Endodermal cell (in vitro differentiated cells): ENCODE results near the gene LDLRAD4. TPM values are rescaled to one million over a fixed set of nuclear protein-coding genes. Genes with fewer than 3 reads are reported as not detected.
A peak's percentile ranks its signal among the peaks of the same experiment; 100 is the strongest.

ENCODE experiments used
- DNase-seq: peaks from one replicate; pipeline ENCODE4 v3.0.0-alpha.2; 2017
- H3K27ac ChIP-seq: 2 replicates; pipeline ENCODE4 v1.5.1; 2013; ENCODE audit warnings: mild to moderate bottlenecking, low read depth, low read length, moderate library complexity
- H3K27me3 ChIP-seq: 2 replicates; pipeline ENCODE4 v1.6.1; 2013; ENCODE audit warnings: mild to moderate bottlenecking, low read length, moderate library complexity; ENCODE audit not compliant: insufficient read depth, control insufficient read depth, poor library complexity, severe bottlenecking
- H3K36me3 ChIP-seq: 2 replicates; pipeline ENCODE4 v1.7.0; 2013; ENCODE audit warnings: mild to moderate bottlenecking, low read length, moderate library complexity; ENCODE audit not compliant: control insufficient read depth, insufficient read depth
- H3K4me1 ChIP-seq: one replicate; pipeline ENCODE4 v1.7.0; 2013; ENCODE audit warnings: low read length; ENCODE audit not compliant: control insufficient read depth, insufficient read depth
- H3K4me3 ChIP-seq: 2 replicates; pipeline ENCODE4 v1.5.1; 2013; ENCODE audit warnings: mild to moderate bottlenecking, low read length, moderate library complexity
- H3K9ac ChIP-seq: 2 replicates; pipeline ENCODE4 v1.6.1; 2013; ENCODE audit warnings: mild to moderate bottlenecking, low read length, moderate library complexity; ENCODE audit not compliant: poor library complexity, severe bottlenecking; ENCODE audit errors: extremely low read depth
- H3K9me3 ChIP-seq: 2 replicates; pipeline ENCODE4 v1.6.1; 2013; ENCODE audit warnings: mild to moderate bottlenecking, low read length, moderate library complexity; ENCODE audit not compliant: control insufficient read depth
- H3K27ac Mint-ChIP-seq: 2 replicates; pipeline ENCODE4 v1.8.0; 2020; ENCODE audit warnings: mixed read lengths
- H3K27me3 Mint-ChIP-seq: 2 replicates; pipeline ENCODE4 v1.8.0; 2021; ENCODE audit warnings: mild to moderate bottlenecking, mixed read lengths; ENCODE audit not compliant: insufficient read depth
- H3K36me3 Mint-ChIP-seq: 2 replicates; pipeline ENCODE4 v1.8.0; 2020; ENCODE audit warnings: low read depth, mixed read lengths
- H3K4me1 Mint-ChIP-seq: 2 replicates; pipeline ENCODE4 v1.8.0; 2020; ENCODE audit warnings: mixed read lengths
- H3K4me3 Mint-ChIP-seq: 2 replicates; pipeline ENCODE4 v1.8.0; 2020; ENCODE audit warnings: mild to moderate bottlenecking, moderate library complexity, mixed read lengths
- H3K9me3 Mint-ChIP-seq: 2 replicates; pipeline ENCODE4 v1.8.0; 2020; ENCODE audit warnings: mild to moderate bottlenecking, mixed read lengths
- CTCF ChIP-seq: fragments of 200-600 bp; sonication (generic); conservative IDR thresholded peaks from 2 replicates; pipeline ENCODE4 v1.5.0; 2021; ENCODE audit warnings: antibody characterized with exemption, mild to moderate bottlenecking
- WGBS, 2 experiments: methylation state at CpG; one replicate each; pipeline versions ENCODE4 v1.1.5 to v1.1.7; 2013; ENCODE audit warnings: missing lambda C conversion rate in 2 of 2, mixed read lengths in 1 of 2; ENCODE audit not compliant: insufficient coverage in 1 of 2, insufficient read length in 1 of 2; 5-methylcytosine and 5-hydroxymethylcytosine counted together
- total RNA-seq, 2 donors: library from RNA; stranded (reverse); fragmentation: NEBNext Ultra II Directional in 1 of 2; extraction: Animal tissue kit (Norgen Biotek cat#: 25700) in 1 of 2; gene quantifications; 2 replicates in 1 of 2; 3 replicates in 1 of 2; pipeline ENCODE4 v1.2.1, GENCODE V29; 2021

The LDLRAD4 gene
- total RNA-seq, 2 donors from 2014 or later, result 14.9 to 15.1 TPM

GRCh38 chr18:13531681-13532325 lies 313.2 kb downstream of the LDLRAD4 start:
- Histone ChIP-seq H3K4me1 (no peaks in the 10 kb centered on the region), H3K27me3 (no peaks in the 10 kb centered on the region), H3K9me3 (no peaks in the 10 kb centered on the region), H3K27ac (no peak overlapping the region), H3K4me3 (no peak overlapping the region), H3K9ac (no peak overlapping the region), H3K36me3 (no peaks in the 10 kb centered on the region)
- H3K9me3 Mint-ChIP-seq, result no peaks in the 10 kb centered on the region
- peak; percentile 45 for DNase-seq
- H3K4me3 Mint-ChIP-seq, result no peak overlapping the region
- 90% methylated on average over 12 to 16 of the region's 17 CpGs for WGBS, 2 experiments
- no peaks in the 10 kb centered on the region for H3K36me3 Mint-ChIP-seq
- H3K27ac Mint-ChIP-seq, result no peak overlapping the region
- H3K27me3 Mint-ChIP-seq, result no peaks in the 10 kb centered on the region
- TF ChIP-seq CTCF, result no peak
- peaks cover 4% of the 10 kb centered on the region for H3K4me1 Mint-ChIP-seq

- no peaks in the 10 kb centered on the region for H3K36me3 Mint-ChIP-seq
- Histone ChIP-seq H3K9me3 (no peaks in the 10 kb centered on the region), H3K27ac (no peak overlapping the region), H3K4me1 (no peaks in the 10 kb centered on the region), H3K9ac (no peak overlapping the region), H3K27me3 (no peaks in the 10 kb centered on the region), H3K36me3 (no peaks in the 10 kb centered on the region), H3K4me3 (no peak overlapping the region)
- no peaks in the 10 kb centered on the region for H3K27me3 Mint-ChIP-seq
- no peak for TF ChIP-seq CTCF
- peaks cover 4% of the 10 kb centered on the region for H3K4me1 Mint-ChIP-seq
- H3K9me3 Mint-ChIP-seq, result no peaks in the 10 kb centered on the region
- no peak overlapping the region for H3K4me3 Mint-ChIP-seq
- no peak overlapping the region for H3K27ac Mint-ChIP-seq
- DNase-seq, result peak; percentile 22
- 94 to 97% methylated on average over 13 to 14 of the region's 14 CpGs for WGBS, 2 experiments
These were observed 314.0 kb downstream of the LDLRAD4 start for GRCh38 chr18:13532406-13533075.

DNA sequence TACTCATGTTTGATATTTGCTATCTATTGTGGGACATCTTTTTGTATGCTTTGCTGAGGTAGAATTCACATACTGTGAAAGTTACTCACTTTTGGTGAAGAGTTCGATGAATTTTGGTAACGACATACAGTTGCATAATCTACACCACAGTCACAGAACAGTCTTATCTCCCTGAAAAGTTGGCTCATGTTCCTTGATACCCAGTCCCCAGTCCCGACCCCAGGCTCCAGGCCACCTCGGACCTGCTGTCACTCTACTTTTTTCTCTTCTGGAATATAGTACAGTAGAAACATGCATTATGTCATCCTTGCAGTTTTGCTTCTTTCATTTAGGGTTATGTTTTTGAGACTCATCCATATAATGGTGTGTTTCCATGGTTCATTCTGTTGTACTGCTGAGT lies 316.1 kb downstream of the LDLRAD4 start:
- H3K27ac Mint-ChIP-seq, result no peak overlapping the region
- no peaks in the 10 kb centered on the region for H3K9me3 Mint-ChIP-seq
- DNase-seq, result no peak
- Histone ChIP-seq H3K4me1 (no peaks in the 10 kb centered on the region), H3K27ac (no peak overlapping the region), H3K9me3 (no peaks in the 10 kb centered on the region), H3K4me3 (no peak overlapping the region), H3K36me3 (no peaks in the 10 kb centered on the region), H3K27me3 (no peaks in the 10 kb centered on the region), H3K9ac (no peak overlapping the region)
- no peak for TF ChIP-seq CTCF
- WGBS, 2 experiments, result 91 to 100% methylated on average over 1 to 4 of the region's 4 CpGs
- H3K4me3 Mint-ChIP-seq, result no peak overlapping the region
- peaks cover 6% of the 10 kb centered on the region for H3K4me1 Mint-ChIP-seq
- H3K36me3 Mint-ChIP-seq, result no peaks in the 10 kb centered on the region
- H3K27me3 Mint-ChIP-seq, result no peaks in the 10 kb centered on the region
